Endodermal cell (in vitro differentiated cells): ENCODE data around the gene RAVER1. TPM values are rescaled to one million over a fixed set of nuclear protein-coding genes. Genes with fewer than 3 reads are reported as not detected.
"Not testable (repeated sequence)": the region's sequence is repeated elsewhere in the genome, so short reads cannot be mapped to it uniquely, and the experiment has no call there.

Experiments used
- DNase-seq: peaks from one replicate; pipeline ENCODE4 v3.0.0-alpha.2; 2017
- H3K27ac ChIP-seq: 2 replicates; pipeline ENCODE4 v1.5.1; 2013; ENCODE audit warnings: mild to moderate bottlenecking, low read depth, low read length, moderate library complexity
- H3K27me3 ChIP-seq: 2 replicates; pipeline ENCODE4 v1.6.1; 2013; ENCODE audit warnings: mild to moderate bottlenecking, low read length, moderate library complexity; ENCODE audit not compliant: insufficient read depth, control insufficient read depth, poor library complexity, severe bottlenecking
- H3K36me3 ChIP-seq: 2 replicates; pipeline ENCODE4 v1.7.0; 2013; ENCODE audit warnings: mild to moderate bottlenecking, low read length, moderate library complexity; ENCODE audit not compliant: control insufficient read depth, insufficient read depth
- H3K4me1 ChIP-seq: one replicate; pipeline ENCODE4 v1.7.0; 2013; ENCODE audit warnings: low read length; ENCODE audit not compliant: control insufficient read depth, insufficient read depth
- H3K4me3 ChIP-seq: 2 replicates; pipeline ENCODE4 v1.5.1; 2013; ENCODE audit warnings: mild to moderate bottlenecking, low read length, moderate library complexity
- H3K9ac ChIP-seq: 2 replicates; pipeline ENCODE4 v1.6.1; 2013; ENCODE audit warnings: mild to moderate bottlenecking, low read length, moderate library complexity; ENCODE audit not compliant: poor library complexity, severe bottlenecking; ENCODE audit errors: extremely low read depth
- H3K9me3 ChIP-seq: 2 replicates; pipeline ENCODE4 v1.6.1; 2013; ENCODE audit warnings: mild to moderate bottlenecking, low read length, moderate library complexity; ENCODE audit not compliant: control insufficient read depth
- H3K27ac Mint-ChIP-seq: 2 replicates; pipeline ENCODE4 v1.8.0; 2020; ENCODE audit warnings: mixed read lengths
- H3K27me3 Mint-ChIP-seq: 2 replicates; pipeline ENCODE4 v1.8.0; 2021; ENCODE audit warnings: mild to moderate bottlenecking, mixed read lengths; ENCODE audit not compliant: insufficient read depth
- H3K36me3 Mint-ChIP-seq: 2 replicates; pipeline ENCODE4 v1.8.0; 2020; ENCODE audit warnings: low read depth, mixed read lengths
- H3K4me1 Mint-ChIP-seq: 2 replicates; pipeline ENCODE4 v1.8.0; 2020; ENCODE audit warnings: mixed read lengths
- H3K4me3 Mint-ChIP-seq: 2 replicates; pipeline ENCODE4 v1.8.0; 2020; ENCODE audit warnings: mild to moderate bottlenecking, moderate library complexity, mixed read lengths
- H3K9me3 Mint-ChIP-seq: 2 replicates; pipeline ENCODE4 v1.8.0; 2020; ENCODE audit warnings: mild to moderate bottlenecking, mixed read lengths
- CTCF ChIP-seq: fragments of 200-600 bp; sonication (generic); conservative IDR thresholded peaks from 2 replicates; pipeline ENCODE4 v1.5.0; 2021; ENCODE audit warnings: antibody characterized with exemption, mild to moderate bottlenecking
- WGBS, 2 experiments: methylation state at CpG; one replicate each; pipeline versions ENCODE4 v1.1.5 to v1.1.7; 2013; ENCODE audit warnings: missing lambda C conversion rate in 2 of 2, mixed read lengths in 1 of 2; ENCODE audit not compliant: insufficient coverage in 1 of 2, insufficient read length in 1 of 2; 5-methylcytosine and 5-hydroxymethylcytosine counted together
- long read RNA-seq, 4 experiments: library from polyadenylated mRNA in 2 of 4; library from RNA in 1 of 4; library from capped mRNA in 1 of 4; stranded (forward) in 3 of 4; unstranded in 1 of 4; transcript quantifications; one replicate each; pipeline ENCODE4 v2.0.0, GENCODE V29; 2020 to 2021; ENCODE audit warnings: inconsistent platforms in 1 of 4
- polyA plus RNA-seq, 2 experiments: library from polyadenylated mRNA; stranded (reverse); fragments of 50-300 nt; gene quantifications; one replicate each; pipeline ENCODE4 v1.2.3, GENCODE V29; 2013
- total RNA-seq, 2 donors: library from RNA; stranded (reverse); fragmentation: NEBNext Ultra II Directional in 1 of 2; extraction: Animal tissue kit (Norgen Biotek cat#: 25700) in 1 of 2; gene quantifications; 2 replicates in 1 of 2; 3 replicates in 1 of 2; pipeline ENCODE4 v1.2.1, GENCODE V29; 2021

RAVER1 gene
- total RNA-seq: 10 to 100 TPM; 53.1 to 64.7 TPM
- polyA plus RNA-seq (2013, experiment 1 of 2): 39.1 TPM
- 34.4 TPM for polyA plus RNA-seq (2013, experiment 2 of 2)
- long read RNA-seq, experiment 1, transcript RAVER1-208 (13 exons, 3,501 nt): major isoform, 6 of 16 reads
- long read RNA-seq, experiment 1, partial matches to known transcripts: 7 of 16 reads
- long read RNA-seq, experiment 1, other reads (novel, unspliced or antisense): 3 of 16 reads
- long read RNA-seq, experiment 2, transcript RAVER1-208 (13 exons, 3,501 nt): major isoform, 85 of 159 reads
- long read RNA-seq, experiment 2, partial matches to known transcripts: 32 of 159 reads
- long read RNA-seq, experiment 2, other reads (novel, unspliced or antisense): 42 of 159 reads
- long read RNA-seq, experiment 3, transcript RAVER1-208 (13 exons, 3,501 nt): major isoform, 20 of 33 reads
- long read RNA-seq, experiment 3, partial matches to known transcripts: 7 of 33 reads
- long read RNA-seq, experiment 3, other reads (novel, unspliced or antisense): 6 of 33 reads
- long read RNA-seq, experiment 4, partial matches to known transcripts: 0 of 3 reads
- long read RNA-seq, experiment 4, other reads (novel, unspliced or antisense): 3 of 3 reads

GRCh38 chr19:10332965-10333757 is at the start of gene RAVER1:
Gene RAVER1, minus strand, starts transcription at chr19:10333529. Its CDS starts 22 bp downstream, at chr19:10333507.
- Mint-ChIP-seq H3K36me3 (peaks cover 18% of the 10 kb centered on the region), H3K4me3 (peak within 1 kb of the TSS; percentile 94), H3K27me3 (no peaks in the 10 kb centered on the region), H3K9me3 (no peaks in the 10 kb centered on the region), H3K4me1 (peaks cover 12% of the 10 kb centered on the region), H3K27ac (peak within 1 kb of the TSS; percentile 96)
- H3K4me1 ChIP-seq: peaks cover 3% of the 10 kb centered on the region
- peak within 1 kb of the TSS; percentile 80 for H3K9ac ChIP-seq
- WGBS, 2 experiments: 0% methylated on average over 8 to 79 of the region's 82 CpGs
- no peak for TF ChIP-seq CTCF
- H3K27ac ChIP-seq: peak within 1 kb of the TSS; percentile 98
- H3K27me3 ChIP-seq: no peaks in the 10 kb centered on the region
- DNase-seq: peak; percentile 99
- no peaks in the 10 kb centered on the region for H3K9me3 ChIP-seq
- peak within 1 kb of the TSS; percentile 95 for H3K4me3 ChIP-seq
- H3K36me3 ChIP-seq: peaks cover 21% of the 10 kb centered on the region

- not testable (repeated sequence) for H3K27ac Mint-ChIP-seq
Measured at GRCh38 chr19:10383223-10383499, 49.8 kb upstream of the RAVER1 start.

GRCh38 chr19:10380313-10381102 is 47.2 kb upstream of the RAVER1 start, which contains the start of gene TYK2:
Gene TYK2, minus strand, starts transcription at chr19:10380572. Its CDS starts 2,166 bp downstream, at chr19:10378406.
- 0% methylated on average over 36 to 58 of the region's 58 CpGs for WGBS, 2 experiments
- Mint-ChIP-seq H3K27ac (peak within 1 kb of the TSS; percentile 93), H3K36me3 (peaks cover 9% of the 10 kb centered on the region), H3K9me3 (no peaks in the 10 kb centered on the region), H3K27me3 (peaks cover 2% of the 10 kb centered on the region), H3K4me3 (peak within 1 kb of the TSS; percentile 94), H3K4me1 (peaks cover 6% of the 10 kb centered on the region)
- H3K4me1 ChIP-seq: no peaks in the 10 kb centered on the region
- H3K9me3 ChIP-seq: no peaks in the 10 kb centered on the region
- peak within 1 kb of the TSS; percentile 66 for H3K9ac ChIP-seq
- DNase-seq: peak; percentile 99
- peak within 1 kb of the TSS; percentile 44 for H3K27ac ChIP-seq
- TF ChIP-seq CTCF: no peak
- peak within 1 kb of the TSS; percentile 94 for H3K4me3 ChIP-seq
- peaks cover 6% of the 10 kb centered on the region for H3K36me3 ChIP-seq
- no peaks in the 10 kb centered on the region for H3K27me3 ChIP-seq

More at GRCh38 chr19:10383223-10383499, 49.8 kb upstream of the RAVER1 start:
- H3K9ac ChIP-seq, DNase-seq, H3K9me3 Mint-ChIP-seq, H3K27me3 Mint-ChIP-seq, H3K9me3 ChIP-seq, H3K4me3 Mint-ChIP-seq, H3K36me3 ChIP-seq, H3K27me3 ChIP-seq, H3K36me3 Mint-ChIP-seq, H3K27ac ChIP-seq, H3K4me1 ChIP-seq, H3K4me1 Mint-ChIP-seq, H3K4me3 ChIP-seq: not testable (repeated sequence)
- WGBS, 2 experiments: 84 to 93% methylated on average over 6 to 8 of the region's 8 CpGs
